ENCODE results near the gene TBX6. TPM values are rescaled to one million over a fixed set of nuclear protein-coding genes. Genes with fewer than 3 reads are reported as not detected.
A peak's percentile ranks its signal among the peaks of the same experiment; 100 is the strongest.

Gene TBX6
- total RNA-seq, 1 experiment from 2014 or later: 1.6 TPM

GRCh38 chr16:30077656-30078055 lies 14.1 kb downstream of the TBX6 start:
- peaks cover 13 to 19% of the 10 kb centered on the region in 2 experiments for H3K4me1 Mint-ChIP-seq
- H2BK120ac ChIP-seq (ENCODE audit: low read depth, low read length, poor library complexity, severe bottlenecking): no peak overlapping the region
- no peak overlapping the region for H3K56ac ChIP-seq (ENCODE audit: insufficient read length, low read depth, low read length)
- H3K23ac ChIP-seq (ENCODE audit: insufficient read length, low read depth, low read length): no peak overlapping the region
- DNase-seq: no peak
- no peak overlapping the region; a peak in 1 of 7 replicates for H3K27ac Mint-ChIP-seq
- H3K79me1 ChIP-seq (ENCODE audit: insufficient read depth, low read depth, low read length, poor library complexity, severe bottlenecking): peaks cover 9% of the 10 kb centered on the region
- H3K4me1 ChIP-seq (ENCODE audit: insufficient read depth, low read length): no peaks in the 10 kb centered on the region
- H2AFZ ChIP-seq (ENCODE audit: low read length): no peak overlapping the region
- no peak overlapping the region for H2BK12ac ChIP-seq (ENCODE audit: insufficient read length, low read depth, low read length)
- no peak overlapping the region for H4K5ac ChIP-seq (ENCODE audit: insufficient read length, low read depth, low read length)
- peaks cover 7% of the 10 kb centered on the region for H3K23me2 ChIP-seq (ENCODE audit: insufficient read length, low read depth, low read length, poor library complexity, severe bottlenecking)
- no peak overlapping the region for H3K14ac ChIP-seq (ENCODE audit: insufficient read depth, low read length)
- no peak overlapping the region for H3T11ph ChIP-seq (ENCODE audit: low read length)
- no peak overlapping the region for H2AK5ac ChIP-seq (ENCODE audit: insufficient read length, low read length)
- H2BK5ac ChIP-seq (ENCODE audit: insufficient read length, low read length): no peak overlapping the region
- no CpG with 5 or more reads among the region's 6 CpGs for WGBS (ENCODE audit: extremely low coverage, insufficient read length, low lambda C conversion rate)
- no peaks in the 10 kb centered on the region for H4K20me1 ChIP-seq (ENCODE audit: control insufficient read depth, insufficient read depth, insufficient read length)
- no peaks in the 10 kb centered on the region for H3K9me3 ChIP-seq (ENCODE audit: control insufficient read depth, low read depth, low read length)
- no peaks in the 10 kb centered on the region for H3K27me3 Mint-ChIP-seq (ENCODE audit: low read depth)
- no peaks in the 10 kb centered on the region; a peak in 2 of 5 replicates for H3K9me3 Mint-ChIP-seq
- H4K8ac ChIP-seq (replicated peaks; ENCODE audit: insufficient read length, low read depth, low read length): no peak overlapping the region
- no peak overlapping the region for H3K4ac ChIP-seq (ENCODE audit: low read depth, low read length)
- no peak for TF ChIP-seq CTCF (conservative IDR thresholded peaks at IDR 0.05)
- peak overlapping the region; percentile 31 for H3K9ac ChIP-seq (ENCODE audit: extremely low read depth, insufficient read length, low read length)
- no peak overlapping the region for H3K18ac ChIP-seq (ENCODE audit: insufficient read length, low read depth, low read length)
- H3K36me3 Mint-ChIP-seq (ENCODE audit: insufficient read depth in 1 of 3, low read depth in 3 of 3): peaks cover 41 to 58% (median 53%) of the 10 kb centered on the region in 3 experiments
- H3K4me2 ChIP-seq (ENCODE audit: insufficient read depth, insufficient read length, low read length): no peak overlapping the region
- H3K27me3 ChIP-seq (ENCODE audit: insufficient read depth, low read length): no peaks in the 10 kb centered on the region
- H3K4me3 Mint-ChIP-seq: peak overlapping the region; percentile 73 to 89
- no peak overlapping the region for H4K91ac ChIP-seq (ENCODE audit: insufficient read length, low read depth, low read length)
- no peak overlapping the region for H3K27ac ChIP-seq (ENCODE audit: insufficient read length, low read depth, low read length)
- H2BK20ac ChIP-seq (ENCODE audit: low read depth, low read length, poor library complexity, severe bottlenecking): no peak overlapping the region
- no peak overlapping the region for H2BK15ac ChIP-seq (ENCODE audit: low read depth, low read length)
- peaks cover 16% of the 10 kb centered on the region; the same call in 1 of the 2 replicates for H3K79me2 ChIP-seq (ENCODE audit: insufficient read depth, low read length)

All from H9 (cell line).